Measurements from ENCODE around the gene CCDC187. TPM values are rescaled to one million over a fixed set of nuclear protein-coding genes. Genes with fewer than 3 reads are reported as not detected.
"Not testable (repeated sequence)": the region's sequence is repeated elsewhere in the genome, so short reads cannot be mapped to it uniquely, and the experiment has no call there.

The CCDC187 gene
- total RNA-seq, 1 experiment from 2014 or later = not detected

DNA sequence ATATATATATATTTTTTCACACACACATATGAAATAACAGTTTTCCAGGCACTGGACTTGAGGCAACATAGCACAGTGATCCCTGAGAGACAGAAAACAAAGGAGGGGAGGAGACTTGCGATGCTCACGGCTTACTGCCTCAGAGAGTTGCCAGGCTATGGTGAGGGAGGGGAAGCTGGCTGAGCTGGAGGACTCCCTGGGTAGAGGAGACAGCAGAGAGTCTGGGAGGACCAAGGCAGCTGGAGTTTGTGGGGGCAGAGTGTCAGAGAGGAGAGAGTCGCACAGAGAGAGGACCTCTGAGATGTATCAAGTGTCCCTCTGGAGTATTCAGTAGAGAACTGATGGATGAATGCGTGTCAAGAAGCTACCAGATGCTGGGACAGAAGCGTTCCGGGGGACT is 35.2 kb downstream of the CCDC187 start:
- DNase-seq (ENCODE audit: low read depth) = no peak

GRCh38 chr9:136268318-136268717 is 35.6 kb downstream of the CCDC187 start:
- no peak for DNase-seq (ENCODE audit: low read depth)

DNA sequence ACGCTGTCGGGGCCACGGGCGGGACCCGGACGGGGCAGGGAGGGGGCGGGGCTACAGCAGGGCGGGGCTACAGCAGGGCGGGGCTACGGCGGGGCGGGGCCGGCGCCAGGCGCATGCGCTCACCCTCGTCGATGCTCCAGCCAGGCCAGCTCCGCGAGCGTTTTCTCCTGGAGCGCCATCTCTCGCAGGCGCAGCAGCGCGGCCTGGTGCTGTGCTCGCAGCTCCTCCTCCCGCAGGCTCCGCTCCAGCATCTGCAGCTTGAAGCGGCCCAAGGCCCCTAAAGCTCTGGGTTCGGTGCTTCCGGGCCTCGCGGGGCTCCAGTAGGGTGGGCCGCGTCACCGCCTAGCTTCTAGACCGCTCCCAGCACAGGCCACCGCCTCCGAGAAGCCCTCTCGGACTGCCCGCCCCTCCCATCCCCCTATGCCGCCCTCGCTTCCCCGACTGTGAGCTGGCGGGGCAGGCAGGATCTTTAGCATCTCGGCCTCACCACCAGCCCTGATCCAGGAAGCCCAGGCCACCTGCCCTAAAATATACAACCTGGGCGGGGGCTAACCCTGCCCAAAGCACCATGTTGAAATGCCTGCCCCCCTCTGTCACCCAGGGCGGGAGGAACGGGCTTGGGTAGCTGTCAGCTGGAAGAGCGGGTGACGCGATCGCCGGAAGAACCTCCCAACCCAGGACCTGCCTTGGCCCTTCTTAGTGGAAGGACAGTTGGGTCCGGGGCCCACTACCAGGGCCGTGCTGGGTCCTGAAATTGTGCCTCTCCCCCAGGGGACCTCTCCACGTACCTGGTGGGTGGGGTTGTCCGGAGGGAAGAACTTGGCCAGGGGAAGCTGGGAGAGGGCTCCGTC is 36.4 kb downstream of the CCDC187 start:
- DNase-seq (ENCODE audit: low read depth) = peak; percentile 48

DNA sequence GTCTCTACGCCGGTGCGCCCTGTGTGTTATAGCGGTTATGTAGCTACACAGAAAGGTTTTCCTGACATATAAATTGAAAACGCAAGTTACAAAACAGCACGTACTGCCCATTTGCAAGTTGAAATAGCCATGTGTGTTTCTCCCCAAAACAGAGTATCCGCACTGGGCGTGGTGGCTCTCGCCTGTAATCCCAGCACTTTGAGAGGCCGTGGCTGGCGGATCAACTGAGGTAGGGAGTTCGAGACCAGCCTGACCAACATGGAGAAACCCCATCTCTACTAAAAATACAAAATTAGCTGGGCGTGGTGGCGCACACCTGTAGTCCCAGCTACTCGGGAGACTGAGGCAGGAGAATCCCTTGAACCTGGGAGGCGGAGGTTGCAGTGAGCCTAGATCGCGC is 37.3 kb downstream of the CCDC187 start:
- DNase-seq (ENCODE audit: low read depth) = not testable (repeated sequence)

- DNase-seq (ENCODE audit: low read depth) = no peak
Measured at GRCh38 chr9:136265561-136266355, 38.1 kb downstream of the CCDC187 start.

GRCh38 chr9:136264441-136265405 is 39.2 kb downstream of the CCDC187 start:
- DNase-seq (ENCODE audit: low read depth) = no peak

DNA sequence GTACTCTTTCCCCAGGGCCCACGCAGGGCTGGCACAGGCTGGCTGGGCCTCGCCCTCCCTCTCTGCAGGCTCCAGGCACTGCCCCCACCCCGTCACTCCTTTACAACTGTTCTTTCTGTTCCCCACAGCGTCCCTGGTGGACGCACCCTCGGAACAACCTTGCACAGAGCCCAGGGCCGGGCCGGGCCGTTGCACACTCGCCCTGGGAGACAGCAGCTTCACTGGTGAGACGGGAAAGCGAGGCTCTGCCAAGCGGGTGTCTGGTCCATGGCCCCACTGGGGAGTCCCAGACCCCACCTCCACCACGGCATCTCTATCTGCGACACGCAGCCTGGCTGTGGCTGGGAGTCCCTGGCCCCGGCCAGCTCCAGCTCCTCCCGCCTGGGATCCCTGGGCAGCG is 39.9 kb downstream of the CCDC187 start:
- no peak for DNase-seq (ENCODE audit: low read depth)

DNA sequence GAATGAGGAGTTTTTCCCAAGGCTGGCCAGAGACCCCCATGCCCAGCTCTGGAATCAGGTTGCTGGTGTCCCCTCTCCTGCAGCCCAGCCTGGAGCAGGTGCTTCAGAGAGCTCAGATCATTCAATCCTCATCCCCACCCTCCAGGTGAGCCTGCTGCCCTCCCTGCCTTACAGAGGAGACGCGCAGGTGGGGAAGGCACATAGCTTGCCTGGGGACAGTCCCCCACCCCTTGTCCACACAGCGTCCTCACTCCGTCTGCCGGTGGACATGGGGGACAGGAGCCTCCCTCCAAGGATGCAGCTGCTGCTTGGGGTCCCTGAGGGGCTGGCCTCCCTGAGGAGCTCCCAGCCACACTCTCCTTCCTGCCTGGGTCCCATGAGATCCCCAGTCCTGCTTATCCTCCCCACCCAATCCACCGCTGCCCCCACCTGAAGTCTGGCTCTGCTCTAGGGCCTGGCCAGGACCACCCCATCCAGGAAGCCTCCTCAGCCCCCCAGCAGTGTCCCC is 41.2 kb downstream of the CCDC187 start:
- DNase-seq (ENCODE audit: low read depth) = no peak

GRCh38 chr9:136261686-136262430 is 42.0 kb downstream of the CCDC187 start:
- DNase-seq (ENCODE audit: low read depth) = no peak

DNA sequence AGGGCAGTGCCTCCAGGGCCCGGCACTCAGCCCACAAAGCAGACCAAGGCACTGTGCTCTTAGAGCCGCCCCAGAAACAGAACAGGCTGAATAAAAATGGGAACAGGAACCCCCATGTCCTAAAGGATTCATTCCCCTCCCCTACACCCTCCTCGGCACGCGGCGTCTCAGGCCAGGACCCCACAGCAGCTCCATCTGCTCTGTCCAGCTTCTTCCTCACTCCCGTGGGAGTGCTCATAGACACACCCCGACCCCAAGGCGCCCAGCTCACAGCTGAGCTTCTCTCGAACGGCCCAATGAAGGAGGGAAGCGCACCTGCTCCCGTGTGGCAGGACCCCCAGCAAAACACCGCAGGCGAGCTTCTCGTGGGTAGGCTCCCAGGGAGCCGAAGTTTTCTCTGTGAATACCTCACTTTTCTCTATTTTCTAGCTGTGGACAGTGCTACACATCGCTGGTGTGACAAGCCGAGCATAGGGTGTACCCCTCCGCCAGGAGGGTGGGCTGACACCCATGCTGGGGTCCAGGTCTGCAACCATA is 42.9 kb downstream of the CCDC187 start:
- DNase-seq (ENCODE audit: low read depth) = no peak

DNA sequence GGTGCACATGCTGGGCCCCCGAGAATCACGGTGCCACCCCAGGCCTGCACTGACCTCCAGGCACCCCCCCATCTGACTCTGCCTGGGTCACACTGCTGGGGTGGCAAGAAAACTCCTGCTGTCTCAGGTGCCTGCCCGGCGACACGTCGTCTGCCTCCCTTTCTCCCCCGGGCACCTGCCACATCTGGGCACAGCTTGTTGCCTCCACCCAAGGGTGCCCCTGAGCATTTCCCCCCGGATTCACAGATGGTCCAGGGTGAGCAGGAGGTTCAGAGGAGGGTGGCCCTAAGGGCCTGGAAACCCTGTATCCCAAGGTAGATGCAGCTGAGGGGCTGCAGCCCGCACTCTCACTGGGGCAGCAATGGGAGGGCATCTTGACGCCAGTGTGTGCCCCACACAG is 43.4 kb downstream of the CCDC187 start:
- no peak for DNase-seq (ENCODE audit: low read depth)

DNA sequence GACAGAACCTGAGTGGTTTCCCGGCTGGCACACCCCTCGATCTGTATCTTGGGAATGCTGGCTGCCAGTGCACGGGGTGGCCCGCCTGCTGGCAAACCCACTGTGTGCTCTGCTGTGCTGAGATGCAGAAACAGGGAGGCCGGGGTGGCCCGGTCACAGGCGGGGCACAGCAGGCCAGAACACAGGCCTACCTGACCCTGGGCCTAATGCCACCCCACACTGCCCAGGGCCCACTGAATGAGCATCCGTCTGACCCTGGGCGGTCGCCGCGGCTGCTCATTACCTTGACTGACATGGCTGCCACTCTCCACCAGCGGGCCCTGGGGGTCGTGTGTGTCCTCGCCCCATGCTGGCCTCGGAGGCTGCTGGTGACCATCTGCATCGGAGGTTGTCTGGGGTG is 44.1 kb downstream of the CCDC187 start:
- DNase-seq (ENCODE audit: low read depth) = no peak

DNA sequence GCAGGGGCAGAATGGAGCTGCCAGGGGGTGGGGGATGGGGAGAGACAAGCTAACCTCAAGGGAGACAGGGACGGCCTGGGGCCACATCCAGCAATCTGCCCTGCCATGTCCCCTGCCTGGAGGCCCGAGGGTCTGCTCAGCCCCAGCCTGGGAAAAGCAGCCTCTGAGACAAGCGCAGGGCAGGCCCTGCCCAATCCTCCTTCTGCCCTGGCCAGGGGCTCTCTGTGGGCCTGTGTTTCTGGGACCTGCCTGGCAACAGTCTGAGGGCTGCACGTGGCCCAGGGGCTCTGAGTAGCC is 44.4 kb downstream of the CCDC187 start:
- no peak for DNase-seq (ENCODE audit: low read depth)

DNA sequence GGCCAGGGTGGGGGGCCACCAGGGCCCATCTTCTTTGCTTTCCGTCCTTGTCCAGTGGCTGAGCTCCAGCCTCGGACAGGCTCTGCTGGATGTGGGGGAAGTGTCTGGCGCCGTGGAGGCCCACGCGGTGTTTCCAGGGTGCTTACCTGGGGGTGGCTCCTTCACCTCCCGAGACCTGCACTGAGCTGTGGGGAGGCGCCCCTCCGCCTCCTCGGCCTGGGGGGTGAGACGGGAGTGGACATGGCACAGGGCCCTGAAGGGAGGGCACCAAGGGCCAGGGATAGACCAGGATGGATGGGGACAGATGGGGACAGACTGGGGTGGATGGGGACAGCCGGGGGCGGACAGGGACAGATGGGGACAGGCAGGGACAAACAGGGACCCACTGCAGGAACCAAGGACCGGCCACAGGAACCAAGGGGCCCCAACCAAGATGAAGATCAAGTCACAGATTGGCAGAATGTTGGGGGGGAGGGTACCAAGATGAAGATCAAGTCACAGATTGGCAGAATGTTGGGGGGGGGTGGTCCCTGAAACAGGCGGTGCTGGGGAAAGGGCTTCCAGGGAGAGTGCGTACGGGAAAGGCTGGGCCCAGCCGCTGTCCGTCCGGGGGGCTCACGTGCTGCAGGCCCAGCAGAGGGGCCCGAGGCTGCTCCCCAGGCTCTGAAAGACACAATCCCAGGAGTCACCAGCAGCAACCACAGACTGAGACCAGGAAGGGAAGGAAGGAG is 44.9 kb downstream of the CCDC187 start:
- DNase-seq (ENCODE audit: low read depth) = no peak

DNA sequence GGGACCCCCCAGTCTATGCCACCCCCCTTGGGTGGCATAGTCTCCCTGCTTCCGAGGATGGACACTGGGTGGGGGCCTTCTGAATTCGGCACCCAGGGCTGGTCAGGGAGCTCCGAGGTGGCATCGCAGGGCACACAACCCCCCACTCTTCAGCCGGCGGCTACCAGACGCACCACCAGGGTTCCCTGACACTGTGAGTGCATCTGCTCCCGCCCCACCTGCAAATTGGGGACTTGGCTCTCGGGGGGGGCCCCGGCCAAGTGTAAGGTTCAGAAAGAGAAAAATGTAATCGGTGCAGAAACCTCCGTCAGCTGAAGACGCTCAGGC is 45.6 kb downstream of the CCDC187 start:
- DNase-seq (ENCODE audit: low read depth) = no peak

DNA sequence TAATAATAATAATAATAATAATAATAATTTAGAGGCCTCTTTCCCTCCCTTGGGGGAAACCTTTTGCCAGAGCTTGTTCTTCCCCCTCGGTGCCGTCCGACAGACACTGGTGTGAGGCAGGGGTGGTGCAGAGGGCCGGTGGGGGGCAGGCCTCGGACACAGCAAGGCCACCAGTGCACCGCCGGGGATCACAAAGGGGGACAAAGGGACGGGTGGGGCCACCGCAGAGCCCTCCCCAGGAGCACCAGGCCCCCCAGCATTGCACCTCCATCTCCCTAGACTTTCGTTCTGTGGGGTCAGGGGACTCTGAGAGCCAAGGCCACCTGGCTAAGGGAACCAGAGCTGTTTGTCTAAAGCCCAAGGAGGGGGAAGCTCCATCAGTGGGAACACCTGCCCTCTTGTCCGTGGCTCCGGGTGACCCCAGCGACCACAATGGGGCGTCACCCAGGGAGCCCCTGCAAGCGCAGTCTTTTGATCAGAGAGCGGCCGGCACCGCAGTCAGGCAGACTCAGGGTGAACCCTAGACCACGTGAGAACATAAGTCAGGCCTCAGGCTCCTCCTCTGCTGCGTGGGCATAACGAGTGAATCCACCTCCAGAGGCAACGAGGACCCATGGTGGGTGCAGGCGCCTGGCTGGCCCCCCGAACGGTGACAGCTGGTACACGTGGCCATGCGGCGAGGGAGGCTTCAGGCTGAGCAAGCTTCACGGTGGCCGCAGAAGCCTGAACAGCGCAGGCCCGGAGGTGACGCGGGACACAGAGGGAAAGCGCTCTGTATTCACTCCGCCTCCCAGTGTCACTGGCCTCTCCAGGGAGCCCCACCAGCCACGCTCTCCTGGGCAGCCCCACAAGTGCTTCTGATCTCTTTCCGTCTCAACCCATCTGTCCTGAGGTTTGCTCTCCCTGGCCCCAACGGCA is 46.3 kb downstream of the CCDC187 start:
- no peak for DNase-seq (ENCODE audit: low read depth)

DNA sequence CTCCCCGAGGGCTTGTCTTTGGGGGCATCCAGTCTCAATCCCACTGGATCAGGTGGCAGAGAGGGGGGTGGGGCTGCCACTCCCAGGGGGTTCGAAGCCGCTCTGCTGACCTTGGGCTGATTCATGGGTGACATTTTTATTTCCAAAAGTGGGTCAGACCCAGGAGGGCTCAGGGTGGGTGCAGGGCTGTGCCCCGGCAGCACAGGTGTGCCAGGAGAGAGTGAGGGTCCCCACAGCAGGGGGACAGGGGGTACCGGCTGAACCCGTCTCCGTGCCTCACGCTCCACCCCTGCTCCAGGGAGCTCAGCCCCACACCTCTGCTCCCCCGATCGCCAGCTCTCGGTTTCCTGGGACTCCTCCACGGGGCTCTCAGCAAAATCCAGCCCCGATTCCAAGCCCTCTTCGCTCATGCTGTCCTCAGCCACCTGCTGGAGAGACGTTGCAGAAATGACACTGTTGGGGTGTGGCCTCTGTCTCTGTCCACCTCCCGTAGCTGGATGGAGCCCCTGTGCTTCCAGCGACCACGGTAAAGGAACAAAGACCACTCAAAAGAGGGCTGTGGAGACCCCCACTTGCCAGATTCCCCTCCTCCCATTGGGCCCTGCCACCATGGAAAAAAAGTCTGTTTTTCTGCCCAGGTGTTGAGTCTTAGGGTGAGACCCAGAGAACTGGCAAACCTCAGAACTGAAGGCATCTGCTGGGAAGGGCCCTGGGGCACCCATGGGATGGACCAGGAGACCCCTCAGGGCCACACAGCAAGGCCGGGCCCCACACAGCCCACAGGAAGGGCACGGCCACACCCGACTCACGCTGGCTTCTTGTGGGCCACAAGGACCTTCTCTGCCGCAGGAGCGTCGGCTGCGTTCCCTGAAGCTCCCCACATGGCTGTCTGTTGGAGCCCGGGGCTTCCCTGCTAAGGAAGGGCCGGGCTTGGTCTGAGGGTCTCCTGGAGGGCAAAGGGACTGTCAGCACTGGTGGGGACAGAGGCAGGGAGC is 47.7 kb downstream of the CCDC187 start:
- no peak for DNase-seq (ENCODE audit: low read depth)

DNA sequence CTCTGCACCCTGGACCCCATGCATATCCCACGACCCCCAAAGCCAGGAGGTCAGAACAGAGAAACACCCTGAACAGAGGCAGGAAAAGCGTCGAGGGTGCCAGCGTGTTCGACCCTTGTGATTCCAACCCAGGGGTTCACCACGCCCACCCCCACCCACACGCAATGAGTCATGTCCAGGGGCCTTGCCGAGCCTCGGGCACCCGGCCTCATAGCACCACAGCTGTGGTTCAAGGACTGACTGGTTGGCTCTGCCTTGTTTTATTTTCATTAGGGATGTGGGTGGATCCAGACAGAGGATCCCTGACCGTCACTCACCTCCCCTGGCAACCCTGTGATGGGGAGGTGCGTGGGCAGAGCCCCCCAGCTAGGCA is 48.7 kb downstream of the CCDC187 start:
- DNase-seq (ENCODE audit: low read depth) = peak; percentile 63

All from LHCN-M2 (cell line).